GM12872 (cell line): Measurements from ENCODE around the gene TOX3.

ENCODE experiments used
- CTCF ChIP-seq: IDR thresholded peaks from 3 replicates; pipeline ENCODE4 v1.5.1; 2011; ENCODE audit warnings: low read depth, mild to moderate bottlenecking, low read length, moderate library complexity; ENCODE audit not compliant: insufficient read depth

TOX3 gene

GRCh38 chr16:52434224-52434623, 112.7 kb downstream of the TOX3 start:
- no peak for TF ChIP-seq CTCF

GRCh38 chr16:52433643-52434042, 113.3 kb downstream of the TOX3 start:
- no peak for TF ChIP-seq CTCF

GRCh38 chr16:52424591-52424990, 122.4 kb downstream of the TOX3 start:
- TF ChIP-seq CTCF, result no peak

GRCh38 chr16:52422307-52422706, 124.6 kb downstream of the TOX3 start:
- TF ChIP-seq CTCF, result no peak

GRCh38 chr16:52418201-52418600, 128.7 kb downstream of the TOX3 start:
- no peak for TF ChIP-seq CTCF

GRCh38 chr16:52416888-52417287, 130.1 kb downstream of the TOX3 start:
- no peak for TF ChIP-seq CTCF

GRCh38 chr16:52411011-52411410, 135.9 kb downstream of the TOX3 start:
- no peak for TF ChIP-seq CTCF
